GM12878 (cell line): ENCODE data around the gene MAD1L1. TPM values are rescaled to one million over a fixed set of nuclear protein-coding genes. Genes with fewer than 3 reads are reported as not detected.

ENCODE experiments used
- ATAC-seq: fragments of 200-7000 bp; cut with Tn5 transposase; 3 replicates; pipeline ENCODE4 v1.9.1; 2020; ENCODE audit warnings: mild to moderate bottlenecking, moderate library complexity
- BruUV-seq: library from RNA; stranded (reverse); fragments of 400-500 nt; replicated peaks from 2 replicates; lab custom pipeline; 2021; lab: Mats Ljungman, UMichigan
- CTCF ChIA-PET: fragments of 300-600 bp; sonication (Branson Sonifier 250); formaldehyde crosslinking; extraction: SDS; loops from one replicate; lab custom pipeline; 2021; ENCODE audit warnings: inconsistent platforms; lab: Yijun Ruan, JAX
- POLR2A ChIA-PET: fragments of 350-600 bp; formaldehyde crosslinking; extraction: SDS; loops from one replicate; lab custom pipeline; 2021; ENCODE audit warnings: inconsistent platforms; lab: Charles Lee
- RAD21 ChIA-PET: fragments of 300-600 bp; sonication (Branson Sonifier 250); formaldehyde crosslinking; loops from one replicate; lab custom pipeline; 2023; ENCODE audit warnings: antibody characterized with exemption; ENCODE audit not compliant: unreplicated experiment; lab: Charles Lee
- SMC1A ChIA-PET: fragments of 300-600 bp; sonication (Branson Sonifier 250); formaldehyde crosslinking; loops from one replicate; lab custom pipeline; 2023; ENCODE audit not compliant: unreplicated experiment, uncharacterized antibody; lab: Charles Lee
- DNase-seq: peaks from one replicate; pipeline ENCODE4 v3.0.0-alpha.2; 2011; ENCODE audit warnings: low read depth, low spot score
- FAIRE-seq: peaks from 3 replicates; lab custom pipeline; 2011; peaks lifted over from hg19 to GRCh38; lab: Jason Lieb, UNC
- H2AFZ ChIP-seq: 2 replicates; pipeline ENCODE4 v1.6.0; 2011; ENCODE audit warnings: low read depth, low read length, control low read depth; ENCODE audit not compliant: control insufficient read depth
- H3K27ac ChIP-seq: 2 replicates; pipeline ENCODE4 v1.5.1; 2011; ENCODE audit warnings: control low read depth; ENCODE audit not compliant: control insufficient read depth, insufficient read depth
- H3K27me3 ChIP-seq, 2 experiments: replicated peaks in 1 of 2; 2 replicates each; pipeline versions ENCODE4 v1.6.0 to v1.6.1; 2011; ENCODE audit warnings: low read length in 1 of 2; ENCODE audit not compliant: control insufficient read depth in 2 of 2, insufficient read depth in 2 of 2
- H3K36me3 ChIP-seq, 2 experiments: 2 replicates each; pipeline ENCODE4 v1.5.1; 2011; ENCODE audit warnings: low read length in 1 of 2; ENCODE audit not compliant: control insufficient read depth in 2 of 2, insufficient read depth in 2 of 2
- H3K4me1 ChIP-seq: 2 replicates; pipeline ENCODE4 v1.6.1; 2011; ENCODE audit warnings: mild to moderate bottlenecking, low read length, moderate library complexity, mixed read lengths; ENCODE audit not compliant: control insufficient read depth, insufficient read depth
- H3K4me2 ChIP-seq: 2 replicates; pipeline ENCODE4 v1.6.0; 2011; ENCODE audit warnings: control low read depth; ENCODE audit not compliant: control insufficient read depth, insufficient read depth
- H3K4me3 ChIP-seq: fragments of 200-600 bp; sonication (generic); 2 replicates; pipeline ENCODE4 v1.5.1; 2016
- H3K79me2 ChIP-seq: 2 replicates; pipeline ENCODE4 v1.6.0; 2011; ENCODE audit warnings: low read length; ENCODE audit not compliant: control insufficient read depth, insufficient read depth
- H3K9ac ChIP-seq: 2 replicates; pipeline ENCODE4 v1.8.0; 2011; ENCODE audit warnings: low read length, control low read depth, mixed read lengths; ENCODE audit not compliant: control insufficient read depth, insufficient read depth
- H3K9me3 ChIP-seq: replicated peaks from 3 replicates; pipeline ENCODE4 v1.5.1; 2011; ENCODE audit warnings: mild to moderate bottlenecking, low read length; ENCODE audit not compliant: control insufficient read depth, insufficient read depth
- H4K20me1 ChIP-seq: 2 replicates; pipeline ENCODE4 v1.6.0; 2011; ENCODE audit not compliant: control insufficient read depth, insufficient read depth
- ATF7 ChIP-seq: fragments of 450-650 bp; IDR thresholded peaks from 2 replicates; pipeline ENCODE4 v1.6.1; 2016; ENCODE audit warnings: low read depth, mild to moderate bottlenecking
- CEBPZ ChIP-seq: fragments of 150-350 bp; IDR thresholded peaks from 2 replicates; pipeline ENCODE4 v1.6.1; 2016; ENCODE audit warnings: low read depth, low read length
- DPF2 ChIP-seq: fragments of 450-650 bp; IDR thresholded peaks from 2 replicates; pipeline ENCODE4 v1.6.1; 2017; ENCODE audit warnings: mild to moderate bottlenecking
- ESRRA ChIP-seq: IDR thresholded peaks from 2 replicates; pipeline ENCODE4 v1.6.1; 2012; ENCODE audit warnings: mild to moderate bottlenecking, low read length, improper control_type of control experiment
- FOXK2 ChIP-seq: fragments of 450-650 bp; IDR thresholded peaks from 2 replicates; pipeline ENCODE4 v1.6.1; 2017; ENCODE audit warnings: mild to moderate bottlenecking, moderate library complexity
- MLLT1 ChIP-seq: fragments of 450-650 bp; IDR thresholded peaks from 2 replicates; pipeline ENCODE4 v1.6.1; 2016; ENCODE audit warnings: mild to moderate bottlenecking
- MTA3 ChIP-seq: IDR thresholded peaks from 2 replicates; pipeline ENCODE4 v1.6.1; 2012; ENCODE audit warnings: low read length, inconsistent platforms, borderline replicate concordance
- SMARCA5 ChIP-seq: fragments of 450-650 bp; IDR thresholded peaks from 2 replicates; pipeline ENCODE4 v1.6.1; 2017; ENCODE audit warnings: mild to moderate bottlenecking
- SP1 ChIP-seq: IDR thresholded peaks from one replicate; pipeline ENCODE4 v1.6.1; 2011; ENCODE audit warnings: low read depth, low read length
- TCF3 ChIP-seq: IDR thresholded peaks from 2 replicates; pipeline ENCODE4 v1.6.1; 2012; ENCODE audit warnings: low read depth, mild to moderate bottlenecking, low read length, borderline replicate concordance; ENCODE audit not compliant: insufficient read depth
- WRNIP1 ChIP-seq: IDR thresholded peaks from 2 replicates; pipeline ENCODE4 v1.6.1; 2011; ENCODE audit warnings: low read depth, low read length, improper control_type of control experiment, borderline replicate concordance
- ZNF274 ChIP-seq: IDR thresholded peaks from one replicate; pipeline ENCODE4 v1.8.0; 2011; ENCODE audit not compliant: insufficient read length, insufficient read depth
- ZNF622 ChIP-seq: fragments of 450-650 bp; IDR thresholded peaks from 2 replicates; pipeline ENCODE4 v1.6.1; 2017; ENCODE audit warnings: mild to moderate bottlenecking, inconsistent platforms
- ZZZ3 ChIP-seq: IDR thresholded peaks from 2 replicates; pipeline ENCODE4 v1.6.1; 2011; ENCODE audit warnings: low read depth; ENCODE audit not compliant: control insufficient read depth, insufficient read length
- WGBS: methylation state at CpG from one replicate; pipeline ENCODE4 v1.1.6; 2016; ENCODE audit warnings: low lambda C conversion rate; ENCODE audit not compliant: insufficient replicate concordance, insufficient coverage; ENCODE audit errors: missing lambda C conversion rate; 5-methylcytosine and 5-hydroxymethylcytosine counted together
- in situ Hi-C: fragments of 300-500 bp; cut with MboI; formaldehyde crosslinking; loops from 9 replicates; pipeline ENCODE4 v1.14.3; 2018; ENCODE audit warnings: mixed read lengths
- intact Hi-C: fragments of 100-400 bp; cut with micrococcal nuclease; formaldehyde crosslinking; loops from one replicate; pipeline ENCODE4 v1.14.2; 2022; ENCODE audit not compliant: unreplicated experiment
- polyA plus RNA-seq, 11 experiments: library from polyadenylated mRNA; depleted of rRNA in 4 of 11; unstranded in 6 of 11; stranded (reverse) in 5 of 11; fragments of >200 nt; fragmentation: Nextera tagmentation in 4 of 11; fragmentation: Illumina TruSeq in 1 of 11; extraction: Ambion mirVana in 4 of 11; extraction: Trizol in 1 of 11; gene quantifications; 1 replicate in 1 of 11; 2 replicates in 10 of 11; pipeline versions ENCODE4 v1.2.1 to v1.2.3, GENCODE V29; 2011 to 2016; ENCODE audit warnings: inconsistent platforms in 2 of 11, missing spikeins in 2 of 11, low read depth in 1 of 11
- total RNA-seq, 4 experiments: library from RNA; depleted of rRNA in 3 of 4; stranded (reverse); fragments of >200 nt in 3 of 4; fragmentation: Illumina TruSeq in 1 of 4; extraction: Trizol in 1 of 4; gene quantifications; 2 replicates each; pipeline versions ENCODE4 v1.2.1 to v1.2.3, GENCODE V29; 2013 to 2021

The MAD1L1 gene
- total and polyA plus RNA-seq, 10 of the 15 experiments (the other 5 are each of a cell fraction or from before 2014, with no cell fraction given) = 2.2 to 76.8 (median 38.3) TPM

- ChIA-PET CTCF (no interaction called here), RAD21 (no interaction called here), SMC1A (no interaction called here), POLR2A (no interaction called here)
- ATAC-seq (no peak), FAIRE-seq (no peak), DNase-seq (no peak)
- no peaks in the 10 kb centered on the region; a peak in 1 of 4 replicates for H3K36me3 ChIP-seq
- H3K4me3 ChIP-seq = no peak overlapping the region
- 83% methylated on average over 29 of the region's 29 CpGs for WGBS
- no peaks in the 10 kb centered on the region for H3K79me2 ChIP-seq
- in situ Hi-C loops = no loop called here
- H4K20me1 ChIP-seq = no peaks in the 10 kb centered on the region
- intact Hi-C loops = loop anchor here (10.0 kb wide), 1 partner anchor 395 kb away; no protein-coding TSS in a partner anchor
- no peaks in the 10 kb centered on the region for H3K4me1 ChIP-seq
- no peak for TF ChIP-seq FOXK2
- no peak for TF ChIP-seq WRNIP1
- TF ChIP-seq SMARCA5 = no peak
- H2AFZ ChIP-seq = no peak overlapping the region
- BruUV-seq = no TSS peak
- no peaks in the 10 kb centered on the region for H3K27me3 ChIP-seq
- H3K9ac ChIP-seq = no peak overlapping the region
- H3K4me2 ChIP-seq = no peak overlapping the region
- no peak overlapping the region for H3K27ac ChIP-seq
- H3K9me3 ChIP-seq = no peaks in the 10 kb centered on the region
Measured at GRCh38 chr7:1809601-1810258, 423.0 kb downstream of the MAD1L1 start.

- POLR2A ChIA-PET = no interaction called here
- CTCF ChIA-PET = no interaction called here
- H3K4me3 ChIP-seq = no peak overlapping the region
- H3K27me3 ChIP-seq = no peaks in the 10 kb centered on the region
- no peaks in the 10 kb centered on the region; the same call in 2 of the 3 replicates for H3K9me3 ChIP-seq
- no peak overlapping the region for H3K4me2 ChIP-seq
- SMC1A ChIA-PET = no interaction called here
- no peaks in the 10 kb centered on the region; a peak in 1 of 4 replicates for H3K36me3 ChIP-seq
- BruUV-seq = no TSS peak
- no peak overlapping the region for H3K27ac ChIP-seq
- WGBS = 59% methylated on average over 7 of the region's 7 CpGs
- ATAC-seq (no peak), DNase-seq (no peak), FAIRE-seq (no peak)
- H4K20me1 ChIP-seq = no peaks in the 10 kb centered on the region
- no peaks in the 10 kb centered on the region for H3K79me2 ChIP-seq
- intact Hi-C loops (no loop called here), in situ Hi-C loops (no loop called here)
- no peak overlapping the region for H3K9ac ChIP-seq
- RAD21 ChIA-PET = no interaction called here
- no peaks in the 10 kb centered on the region for H3K4me1 ChIP-seq
- H2AFZ ChIP-seq = no peak overlapping the region
- TF ChIP-seq DPF2 = no peak
- no peak for TF ChIP-seq ZZZ3
- TF ChIP-seq ATF7 = no peak
- no peak for TF ChIP-seq TCF3
- no peak for TF ChIP-seq MTA3
- no peak for TF ChIP-seq MLLT1
- TF ChIP-seq ZNF274 = no peak
- no peak for TF ChIP-seq SP1
- TF ChIP-seq ESRRA = no peak
- TF ChIP-seq ZNF622 = no peak
- no peak for TF ChIP-seq CEBPZ
Measured at GRCh38 chr7:1809070-1809469, 423.7 kb downstream of the MAD1L1 start.
